Prostate gland (tissue), 2 donors: ENCODE measurements around the gene TRPV5. TPM values are rescaled to one million over a fixed set of nuclear protein-coding genes. Genes with fewer than 3 reads are reported as not detected.

Experiments used
- DNase-seq: peaks from one replicate; pipeline ENCODE4 v3.0.0-alpha.2; 2019; ENCODE audit warnings: low spot score
- H3K27ac ChIP-seq, 2 donors: fragments of 200-600 bp; sonication (generic); 2 replicates each; pipeline ENCODE4 v1.5.1; 2017 to 2019
- H3K27me3 ChIP-seq: fragments of 200-600 bp; sonication (generic); replicated peaks from 2 replicates; pipeline ENCODE4 v1.5.1; 2019; ENCODE audit not compliant: insufficient read depth
- H3K36me3 ChIP-seq, 2 donors: fragments of 200-600 bp; sonication (generic); 1 replicate in 1 of 2; 2 replicates in 1 of 2; pipeline versions ENCODE4 v1.5.1 to v1.8.1; 2017 to 2019
- H3K4me1 ChIP-seq: fragments of 200-600 bp; sonication (generic); replicated peaks from 2 replicates; pipeline ENCODE4 v1.5.1; 2019
- H3K4me3 ChIP-seq, 2 donors: fragments of 200-600 bp; sonication (generic); 2 replicates each; pipeline ENCODE4 v1.5.1; 2017 to 2019
- H3K9me3 ChIP-seq: fragments of 200-600 bp; sonication (generic); 2 replicates; pipeline ENCODE4 v1.5.1; 2017
- POLR2A ChIP-seq: fragments of 450-650 bp; IDR thresholded peaks from one replicate; pipeline ENCODE4 v1.6.1; 2016; ENCODE audit warnings: antibody characterized with exemption, mild to moderate bottlenecking
- POLR2AphosphoS5 ChIP-seq: sonication (generic); formaldehyde crosslinking; IDR thresholded peaks from one replicate; pipeline ENCODE4 v1.6.1; 2017; ENCODE audit warnings: antibody characterized with exemption
- WGBS: methylation state at CpG from one replicate; pipeline ENCODE4 v1.1.5; 2018; 5-methylcytosine and 5-hydroxymethylcytosine counted together
- intact Hi-C: fragments of 100-400 bp; cut with DNase I; formaldehyde crosslinking; loops from one replicate; pipeline ENCODE4 v1.14.2; 2022
- total RNA-seq, 2 donors: library from RNA; depleted of rRNA; stranded (reverse); fragments of >200 nt; gene quantifications; one replicate each; pipeline ENCODE4 v1.1.0, GENCODE V29; 2016
- TF ChIP-seq, protein P1 (sequence below), 4 experiments: fragments of 200-600 bp in 2 of 4; fragments of 450-650 bp in 2 of 4; sonication (generic) in 2 of 4; IDR thresholded peaks; 1 replicate in 3 of 4; 2 replicates in 1 of 4; pipeline ENCODE4 v1.5.1; 2016 to 2019; ENCODE audit warnings: antibody characterized with exemption in 4 of 4, mild to moderate bottlenecking in 2 of 4, moderate library complexity in 2 of 4

TRPV5 gene
- total RNA-seq, 2 donors from 2014 or later: not detected

DNA sequence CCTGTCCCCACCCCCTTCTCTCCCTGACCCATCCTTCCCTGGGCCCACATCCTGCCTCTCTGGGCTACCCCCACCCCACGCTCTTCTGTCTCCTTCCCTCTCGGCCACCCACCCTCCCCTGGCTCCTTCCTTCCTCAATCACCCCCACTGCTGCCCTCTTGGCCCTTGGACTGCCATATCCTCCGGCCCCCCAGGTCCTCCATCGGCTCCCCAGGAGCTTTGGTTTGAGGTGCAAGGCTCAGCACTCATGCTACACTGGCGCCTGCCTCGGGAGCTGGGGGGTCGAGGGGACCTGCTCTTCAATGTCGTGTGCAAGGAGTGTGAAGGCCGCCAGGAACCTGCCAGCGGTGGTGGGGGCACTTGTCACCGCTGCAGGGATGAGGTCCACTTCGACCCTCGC lies 67.8 kb downstream of the TRPV5 start:
- Histone ChIP-seq H3K27me3 (no peaks in the 10 kb centered on the region), H3K36me3 (no peaks in the 10 kb centered on the region), H3K9me3 (no peaks in the 10 kb centered on the region), H3K4me3 (no peak overlapping the region), H3K4me1 (no peaks in the 10 kb centered on the region), H3K27ac (no peak overlapping the region)
- TF ChIP-seq POLR2A (no peak), POLR2AphosphoS5 (no peak)
- TF ChIP-seq, protein P1, sequence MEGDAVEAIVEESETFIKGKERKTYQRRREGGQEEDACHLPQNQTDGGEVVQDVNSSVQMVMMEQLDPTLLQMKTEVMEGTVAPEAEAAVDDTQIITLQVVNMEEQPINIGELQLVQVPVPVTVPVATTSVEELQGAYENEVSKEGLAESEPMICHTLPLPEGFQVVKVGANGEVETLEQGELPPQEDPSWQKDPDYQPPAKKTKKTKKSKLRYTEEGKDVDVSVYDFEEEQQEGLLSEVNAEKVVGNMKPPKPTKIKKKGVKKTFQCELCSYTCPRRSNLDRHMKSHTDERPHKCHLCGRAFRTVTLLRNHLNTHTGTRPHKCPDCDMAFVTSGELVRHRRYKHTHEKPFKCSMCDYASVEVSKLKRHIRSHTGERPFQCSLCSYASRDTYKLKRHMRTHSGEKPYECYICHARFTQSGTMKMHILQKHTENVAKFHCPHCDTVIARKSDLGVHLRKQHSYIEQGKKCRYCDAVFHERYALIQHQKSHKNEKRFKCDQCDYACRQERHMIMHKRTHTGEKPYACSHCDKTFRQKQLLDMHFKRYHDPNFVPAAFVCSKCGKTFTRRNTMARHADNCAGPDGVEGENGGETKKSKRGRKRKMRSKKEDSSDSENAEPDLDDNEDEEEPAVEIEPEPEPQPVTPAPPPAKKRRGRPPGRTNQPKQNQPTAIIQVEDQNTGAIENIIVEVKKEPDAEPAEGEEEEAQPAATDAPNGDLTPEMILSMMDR (IDR thresholded peaks at IDR 0.05): no peak
- 76% methylated on average over 12 of the region's 13 CpGs for WGBS
- intact Hi-C loops: no loop called here
- no peak for DNase-seq

DNA sequence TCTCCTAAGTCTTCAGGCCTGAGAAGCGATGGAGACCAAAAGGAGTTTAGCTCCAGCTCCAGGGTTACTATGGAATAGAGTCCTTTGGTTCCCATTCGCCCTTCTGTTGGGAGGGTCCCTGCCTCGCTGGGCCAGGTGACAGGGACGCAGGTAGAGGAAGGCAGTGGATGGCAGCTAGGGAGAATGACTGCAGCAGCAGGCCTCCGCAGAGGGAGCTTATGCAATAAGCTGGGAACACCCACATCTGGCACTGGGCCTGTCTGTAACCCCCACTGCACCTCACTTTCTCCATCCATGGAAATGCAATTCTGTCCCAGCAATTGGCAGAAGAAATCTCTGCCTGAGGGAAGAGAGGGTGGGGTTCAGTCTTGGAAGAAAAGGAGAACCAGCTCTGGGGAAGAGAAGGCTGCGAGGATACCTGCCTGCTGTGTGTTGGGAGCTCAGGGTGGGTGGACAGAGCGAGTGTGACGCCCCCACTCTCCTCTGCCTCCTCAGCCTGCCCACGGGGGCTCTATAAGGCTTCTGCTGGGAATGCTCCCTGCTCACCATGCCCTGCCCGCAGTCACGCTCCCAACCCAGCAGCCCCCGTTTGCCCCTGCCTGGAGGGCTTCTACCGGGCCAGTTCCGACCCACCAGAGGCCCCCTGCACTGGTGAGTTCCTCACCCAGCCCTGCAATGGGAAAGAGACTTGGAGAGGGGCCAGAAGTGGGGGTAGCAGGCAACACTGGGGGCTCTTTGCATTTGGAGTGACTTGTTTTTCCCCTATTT lies 68.4 kb downstream of the TRPV5 start:
- H3K9me3 ChIP-seq: no peaks in the 10 kb centered on the region
- no peak overlapping the region for H3K4me3 ChIP-seq
- intact Hi-C loops: no loop called here
- no peak overlapping the region for H3K27ac ChIP-seq
- no peaks in the 10 kb centered on the region for H3K36me3 ChIP-seq
- WGBS: 87% methylated on average over 14 of the region's 14 CpGs
- TF ChIP-seq POLR2A (no peak), POLR2AphosphoS5 (no peak)
- TF ChIP-seq, protein P1 (IDR thresholded peaks at IDR 0.05): no peak
- H3K27me3 ChIP-seq: no peaks in the 10 kb centered on the region
- no peak for DNase-seq
- H3K4me1 ChIP-seq: no peaks in the 10 kb centered on the region

DNA sequence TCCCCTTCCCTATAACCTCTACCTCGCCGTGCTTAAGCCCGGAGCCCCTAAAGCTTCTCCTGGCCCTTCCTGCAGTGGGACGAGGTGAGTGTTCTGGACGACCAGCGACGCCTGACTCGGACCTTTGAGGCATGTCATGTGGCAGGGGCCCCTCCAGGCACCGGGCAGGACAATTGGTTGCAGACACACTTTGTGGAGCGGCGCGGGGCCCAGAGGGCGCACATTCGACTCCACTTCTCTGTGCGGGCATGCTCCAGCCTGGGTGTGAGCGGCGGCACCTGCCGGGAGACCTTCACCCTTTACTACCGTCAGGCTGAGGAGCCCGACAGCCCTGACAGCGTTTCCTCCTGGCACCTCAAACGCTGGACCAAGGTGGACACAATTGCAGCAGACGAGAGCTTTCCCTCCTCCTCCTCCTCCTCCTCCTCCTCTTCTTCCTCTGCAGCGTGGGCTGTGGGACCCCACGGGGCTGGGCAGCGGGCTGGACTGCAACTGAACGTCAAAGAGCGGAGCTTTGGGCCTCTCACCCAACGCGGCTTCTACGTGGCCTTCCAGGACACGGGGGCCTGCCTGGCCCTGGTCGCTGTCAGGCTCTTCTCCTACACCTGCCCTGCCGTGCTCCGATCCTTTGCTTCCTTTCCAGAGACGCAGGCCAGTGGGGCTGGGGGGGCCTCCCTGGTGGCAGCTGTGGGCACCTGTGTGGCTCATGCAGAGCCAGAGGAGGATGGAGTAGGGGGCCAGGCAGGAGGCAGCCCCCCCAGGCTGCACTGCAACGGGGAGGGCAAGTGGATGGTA lies 69.5 kb downstream of the TRPV5 start:
- intact Hi-C loops: no loop called here
- no peak for DNase-seq
- H3K4me3 ChIP-seq: no peak overlapping the region
- 91% methylated on average over 37 of the region's 37 CpGs for WGBS
- TF ChIP-seq POLR2AphosphoS5 (no peak), POLR2A (no peak)
- TF ChIP-seq, protein P1 (IDR thresholded peaks at IDR 0.05): no peak
- no peaks in the 10 kb centered on the region for H3K27me3 ChIP-seq
- no peak overlapping the region for H3K27ac ChIP-seq
- no peaks in the 10 kb centered on the region for H3K36me3 ChIP-seq
- H3K9me3 ChIP-seq: no peaks in the 10 kb centered on the region
- H3K4me1 ChIP-seq: no peaks in the 10 kb centered on the region

DNA sequence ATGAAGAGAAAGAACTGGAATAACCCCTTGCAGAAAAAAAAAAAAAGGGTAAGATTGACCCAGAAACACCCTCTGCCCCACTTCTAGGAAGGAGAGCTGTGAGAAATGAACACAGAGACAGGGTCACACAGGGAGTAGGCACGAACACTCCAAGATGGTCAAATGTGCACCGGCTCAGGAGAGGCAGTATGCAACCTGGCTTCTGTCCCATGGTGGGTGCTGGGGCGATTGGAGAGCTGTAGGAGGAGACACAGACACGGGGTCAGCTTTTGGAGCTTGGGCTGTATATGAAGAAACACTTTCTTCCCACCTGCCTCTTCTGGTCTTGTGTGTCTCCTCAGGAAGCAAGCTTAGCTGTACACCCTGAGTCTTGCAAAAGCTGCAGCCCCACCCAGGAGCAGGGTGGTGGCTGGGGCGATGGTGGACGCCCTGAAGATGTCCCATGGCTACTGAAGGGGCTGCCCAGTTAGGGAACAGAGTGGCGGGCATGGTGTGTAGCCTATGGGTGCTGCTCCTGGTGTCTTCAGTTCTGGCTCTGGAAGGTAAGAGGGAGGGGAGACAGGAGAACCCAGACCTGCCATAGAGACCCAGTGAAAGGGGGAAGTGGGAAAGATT lies 70.7 kb downstream of the TRPV5 start:
- DNase-seq: no peak
- WGBS: 84% methylated on average over 7 of the region's 7 CpGs
- H3K36me3 ChIP-seq: no peaks in the 10 kb centered on the region

More for the DNA sequence above, 70.7 kb downstream of the TRPV5 start:
- no peak overlapping the region for H3K4me3 ChIP-seq
- no peaks in the 10 kb centered on the region for H3K4me1 ChIP-seq
- no peak for TF ChIP-seq POLR2AphosphoS5
- TF ChIP-seq, protein P1 (IDR thresholded peaks at IDR 0.05): no peak
- intact Hi-C loops: no loop called here
- no peak overlapping the region for H3K27ac ChIP-seq
- H3K27me3 ChIP-seq: no peaks in the 10 kb centered on the region
- no peaks in the 10 kb centered on the region for H3K9me3 ChIP-seq
